GM19193 (cell line): ENCODE results near the gene KHDC3L.

ENCODE experiments used
- POLR2A ChIP-seq: IDR thresholded peaks from 4 replicates; pipeline ENCODE4 v1.6.1; 2011; ENCODE audit not compliant: insufficient read depth, insufficient read length; ENCODE audit errors: extremely low read depth

KHDC3L gene

DNA sequence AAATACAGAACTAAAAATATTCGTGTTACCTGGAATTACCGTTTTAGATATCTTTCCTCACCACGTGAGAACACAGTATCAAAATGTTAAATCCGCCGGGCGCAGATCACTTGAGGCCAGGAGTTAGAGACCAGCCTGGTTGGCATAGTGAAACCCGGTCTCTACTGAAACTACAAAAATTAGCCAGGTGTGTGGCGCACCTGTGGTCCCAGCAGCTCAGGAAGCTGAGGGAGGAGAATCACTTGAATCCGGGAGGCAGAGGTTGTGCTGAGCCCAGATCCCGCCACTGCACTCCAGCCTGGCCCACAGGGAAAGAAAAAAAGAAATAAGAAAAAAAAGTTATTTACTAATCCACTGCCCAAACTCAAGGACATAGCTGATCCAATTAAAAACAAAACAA lies 27.4 kb downstream of the KHDC3L start:
- TF ChIP-seq POLR2A = no peak

DNA sequence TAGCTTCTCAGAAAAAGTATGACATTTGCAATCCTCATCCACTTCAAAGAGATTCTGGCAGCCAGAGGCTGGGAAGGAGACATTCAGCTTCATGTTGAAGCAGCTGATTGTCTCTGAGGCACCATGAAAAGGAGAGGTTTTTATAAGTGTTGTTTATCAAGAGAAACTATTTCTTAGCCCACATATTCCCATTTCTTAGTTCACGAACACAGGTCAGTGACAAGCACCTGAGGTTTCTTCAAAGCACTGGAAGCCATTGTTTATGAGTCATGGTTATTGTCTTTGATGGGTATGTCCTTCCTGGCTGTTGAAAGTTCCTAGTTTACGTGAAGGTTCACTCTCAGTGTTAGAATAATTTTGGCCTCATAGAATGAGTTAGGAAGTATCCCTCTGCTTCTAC lies 29.2 kb downstream of the KHDC3L start:
- no peak for TF ChIP-seq POLR2A

DNA sequence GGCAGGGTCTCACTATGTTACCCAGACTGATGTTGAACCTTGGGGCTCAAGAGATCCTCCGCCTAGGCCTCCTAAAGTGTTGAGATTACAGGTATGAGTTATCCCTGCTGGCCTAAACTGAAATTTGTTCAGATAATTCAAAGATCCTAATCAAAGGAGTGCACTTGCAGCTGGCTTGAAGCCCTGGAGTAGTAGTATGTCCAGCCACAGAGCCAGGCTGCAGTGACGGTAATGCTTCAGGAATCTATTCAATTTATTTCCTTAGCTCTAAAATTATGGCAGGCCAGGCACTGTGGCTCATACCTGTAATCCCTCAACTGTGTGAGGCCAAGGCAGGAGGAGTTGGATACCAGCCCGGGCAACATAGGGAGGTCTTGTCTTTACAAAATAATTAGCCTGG lies 30.8 kb downstream of the KHDC3L start:
- TF ChIP-seq POLR2A = no peak

DNA sequence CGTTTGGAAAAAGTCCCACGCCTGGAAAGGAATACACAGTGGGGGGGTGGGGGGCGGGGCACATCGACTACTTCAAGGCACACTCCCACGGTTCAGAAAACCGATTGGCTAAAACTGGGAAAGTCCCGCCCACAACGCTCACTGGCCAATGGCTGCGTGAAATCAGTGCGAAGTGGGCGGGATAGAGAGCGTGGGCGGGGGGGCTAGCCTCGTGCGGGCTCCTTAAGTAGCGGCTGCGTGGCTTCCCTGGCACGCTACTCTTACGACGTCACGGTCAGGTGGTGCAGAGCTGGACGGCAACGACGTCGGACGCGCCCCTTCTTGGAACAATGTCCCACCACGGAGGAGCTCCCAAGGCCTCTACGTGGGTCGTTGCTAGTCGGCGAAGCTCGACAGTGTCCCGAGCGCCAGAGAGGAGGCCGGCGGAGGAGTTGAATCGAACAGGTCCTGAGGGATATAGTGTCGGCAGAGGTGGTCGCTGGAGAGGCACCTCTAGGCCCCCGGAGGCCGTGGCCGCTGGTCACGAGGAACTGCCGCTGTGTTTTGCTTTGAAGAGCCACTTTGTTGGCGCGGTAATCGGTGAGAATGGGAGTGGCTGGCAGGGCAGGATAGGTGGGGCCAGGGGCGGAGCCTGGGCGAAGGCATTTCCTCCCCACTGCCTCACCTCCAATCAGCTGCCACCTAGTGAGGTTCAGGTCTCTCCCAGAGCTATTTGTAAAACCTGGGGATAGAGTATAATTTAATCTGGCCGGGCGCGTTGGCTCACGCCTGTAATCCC lies 32.3 kb downstream of the KHDC3L start, which contains the start of gene DDX43:
TSS of gene DDX43 (plus strand) at position 252 of the 778 bp plus-strand sequence. CDS start at position 330, 78 bp downstream.
- no peak for TF ChIP-seq POLR2A

DNA sequence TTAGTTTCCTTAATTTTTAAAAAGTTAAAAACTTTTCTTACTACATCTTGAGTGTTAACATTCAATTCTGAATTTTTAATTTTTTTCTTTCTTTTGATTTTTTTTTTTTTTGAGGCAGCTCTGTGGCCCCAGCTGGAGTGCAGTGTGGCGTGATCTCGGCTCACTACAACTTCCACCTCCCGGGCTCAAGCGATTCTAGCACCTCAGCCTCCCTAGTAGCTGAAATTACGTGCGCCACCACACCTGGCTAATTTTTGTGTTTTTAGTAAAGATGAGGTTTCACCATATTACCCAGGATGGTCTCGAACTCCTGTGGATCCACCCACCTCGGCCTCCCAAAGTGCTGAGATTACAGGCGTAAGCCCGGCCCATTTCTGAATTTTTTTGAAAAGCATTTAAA lies 33.4 kb downstream of the KHDC3L start:
- no peak for TF ChIP-seq POLR2A

DNA sequence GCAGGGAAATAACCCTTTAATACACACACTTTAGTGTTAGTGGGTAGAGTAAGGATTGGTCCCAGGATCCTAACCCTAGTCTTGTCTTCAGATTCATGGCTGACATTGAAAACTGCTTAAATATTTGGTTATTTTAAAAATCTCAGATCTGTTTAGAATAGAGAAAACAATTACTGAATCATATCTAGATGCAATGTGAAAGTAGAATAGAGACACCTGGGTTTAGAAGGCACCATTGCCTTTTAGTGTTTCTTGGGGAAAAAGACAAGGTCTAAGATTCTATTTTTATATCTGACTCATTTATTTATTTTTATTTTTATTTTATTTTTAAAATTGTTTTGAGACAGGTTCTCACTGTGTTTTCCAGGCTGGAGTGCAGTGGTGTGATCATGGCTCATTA lies 38.2 kb downstream of the KHDC3L start:
- TF ChIP-seq POLR2A = no peak

DNA sequence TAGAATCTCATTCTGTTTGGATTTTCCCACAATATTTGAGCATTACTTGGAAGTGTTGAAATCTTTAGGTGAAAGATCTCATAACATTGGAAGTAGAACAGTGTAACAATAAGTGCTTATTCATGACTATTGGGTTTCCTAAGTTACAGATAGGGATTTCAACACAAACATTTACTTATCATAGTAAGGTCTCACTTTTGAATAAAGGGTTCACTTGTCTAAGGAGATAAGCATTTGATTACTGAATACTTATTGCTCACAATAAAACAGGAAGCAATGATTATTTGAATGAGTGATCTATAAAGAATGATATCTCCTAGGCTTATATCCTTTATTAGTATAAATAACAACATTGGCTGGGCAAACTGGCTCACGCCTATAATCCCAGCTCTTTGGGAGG lies 46.9 kb downstream of the KHDC3L start:
- no peak for TF ChIP-seq POLR2A

DNA sequence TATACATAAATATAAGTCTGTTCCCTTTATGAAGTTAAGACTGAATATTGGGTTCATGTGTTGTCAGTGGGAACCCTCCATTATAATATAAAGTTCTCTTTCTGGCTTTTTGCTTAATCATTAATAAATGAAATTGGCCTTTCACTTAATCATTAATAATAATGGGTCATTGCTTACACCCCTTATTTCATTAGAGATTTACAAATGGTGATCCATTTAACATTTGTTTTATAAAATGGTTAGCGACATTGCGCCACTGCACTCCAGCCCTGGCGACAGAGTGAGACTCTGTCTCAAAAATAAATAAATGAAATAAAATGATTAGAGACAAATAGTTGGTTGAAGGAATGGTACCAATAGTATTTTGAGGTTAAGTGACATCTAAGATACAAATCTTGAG lies 50.6 kb downstream of the KHDC3L start:
- TF ChIP-seq POLR2A = no peak
